HG02943 (cell line): ENCODE results near the gene MEGF11.
"Not testable (repeated sequence)": the region's sequence is repeated elsewhere in the genome, so short reads cannot be mapped to it uniquely, and the experiment has no call there.

Experiments
- ATAC-seq: cut with Tn5 transposase; IDR thresholded peaks from one replicate; pipeline ENCODE4 v1.9.1; 2021; ENCODE audit warnings: mild to moderate bottlenecking, low read depth, moderate library complexity; ENCODE audit not compliant: unreplicated experiment

MEGF11 gene

DNA sequence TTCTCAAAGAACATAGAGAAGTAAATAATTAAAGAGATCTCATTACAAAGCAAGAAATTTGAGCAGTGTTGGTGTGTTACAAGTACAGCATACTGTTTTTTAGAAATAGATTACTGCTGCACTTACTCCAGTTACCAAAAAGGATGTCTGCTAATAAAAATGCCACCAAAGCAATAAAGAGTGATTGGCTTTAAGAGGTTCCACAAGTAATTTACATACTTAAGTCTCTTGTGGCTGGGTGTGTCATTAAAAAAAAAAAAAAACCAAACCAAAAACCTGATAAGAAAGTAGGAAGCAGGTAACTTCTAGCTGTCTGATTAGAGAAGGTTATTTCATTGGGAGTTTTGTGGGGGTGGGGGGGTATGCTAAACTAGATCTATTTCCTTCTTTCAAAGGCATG is 369.0 kb downstream of the MEGF11 start:
- no peak for ATAC-seq

DNA sequence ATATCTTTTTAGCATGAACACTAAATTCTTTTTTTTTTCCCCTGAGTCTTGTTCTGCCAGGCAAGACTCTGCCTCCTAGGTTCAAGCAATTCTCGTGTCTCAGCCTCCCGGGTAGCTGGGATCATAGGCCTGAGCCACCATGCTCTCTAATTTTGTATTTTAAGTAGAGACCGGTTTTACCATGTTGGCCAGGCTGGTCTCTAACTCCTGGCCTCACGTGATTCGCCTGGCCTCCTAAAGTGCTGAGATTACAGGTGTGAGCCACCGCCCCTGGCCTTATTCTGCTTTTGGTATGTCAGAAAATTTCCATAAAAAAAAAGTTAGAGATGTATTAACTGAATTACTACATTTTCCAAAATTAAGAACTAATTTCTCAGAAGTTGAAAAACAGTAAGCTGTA is 370.0 kb downstream of the MEGF11 start:
- no peak for ATAC-seq

DNA sequence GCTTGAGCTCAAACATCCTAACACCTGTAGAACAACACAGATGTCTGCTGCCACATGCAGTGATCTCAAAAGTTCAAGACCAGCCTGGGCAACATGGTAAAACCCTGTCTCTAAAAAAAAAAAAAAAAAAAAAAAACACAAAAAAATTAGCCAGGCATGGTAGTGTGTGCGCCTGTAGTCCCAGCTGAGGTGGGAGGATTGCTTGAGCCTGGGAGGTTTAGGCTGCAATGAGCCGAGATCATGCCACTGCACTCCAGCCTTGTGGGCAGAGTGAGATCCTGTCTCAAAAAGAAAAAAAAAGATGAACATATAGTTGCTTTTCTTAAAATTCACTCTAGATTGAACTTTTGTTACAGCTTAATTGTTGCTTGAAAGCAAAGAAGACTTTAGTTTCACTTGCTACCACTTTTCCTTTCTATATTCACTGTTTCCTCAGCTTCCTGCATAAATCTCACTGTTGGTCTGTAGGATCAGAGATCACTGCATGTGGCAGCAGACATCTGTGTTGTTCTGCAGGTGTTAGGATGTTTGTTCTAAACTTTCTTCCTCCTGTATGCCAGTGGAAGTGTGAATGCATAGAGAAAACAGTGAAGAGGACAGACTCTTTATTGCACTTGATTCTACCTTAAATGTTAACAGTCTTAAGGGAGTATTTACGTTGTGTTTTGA is 371.6 kb downstream of the MEGF11 start:
- ATAC-seq, result no peak

DNA sequence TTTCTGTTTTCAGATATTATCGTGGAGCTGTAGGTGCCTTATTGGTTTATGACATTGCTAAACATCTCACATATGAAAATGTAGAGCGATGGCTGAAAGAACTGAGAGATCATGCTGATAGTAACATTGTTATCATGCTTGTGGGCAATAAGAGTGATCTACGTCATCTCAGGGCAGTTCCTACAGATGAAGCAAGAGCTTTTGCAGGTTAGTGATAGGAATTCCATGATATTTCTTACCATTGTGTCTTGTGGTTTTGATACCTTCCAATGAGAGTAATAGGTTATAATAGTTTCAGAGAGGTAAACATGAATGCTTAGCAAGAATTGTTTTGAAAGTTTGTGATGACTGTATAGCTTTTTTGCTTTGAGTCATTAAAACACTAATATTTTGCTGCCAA is 375.8 kb downstream of the MEGF11 start:
- no peak for ATAC-seq

DNA sequence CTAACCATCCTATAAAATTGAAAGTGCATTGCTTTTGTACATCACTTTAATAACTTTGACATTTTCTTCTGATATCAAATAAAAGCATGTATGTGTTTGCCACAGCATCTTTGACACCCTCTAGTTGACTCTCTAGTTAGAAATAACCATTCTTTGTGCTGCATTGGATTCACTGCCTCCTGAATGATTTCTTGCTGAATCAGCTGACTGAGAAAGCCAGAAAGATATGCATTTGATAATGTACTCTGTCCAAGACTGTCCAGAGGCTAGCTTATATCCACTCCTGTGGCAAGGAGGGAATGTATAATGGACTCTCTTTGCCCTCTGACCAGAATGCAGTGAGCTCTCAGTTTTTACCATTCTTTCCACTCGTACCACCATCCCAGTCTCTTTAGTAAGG is 378.1 kb downstream of the MEGF11 start:
- ATAC-seq, result no peak

DNA sequence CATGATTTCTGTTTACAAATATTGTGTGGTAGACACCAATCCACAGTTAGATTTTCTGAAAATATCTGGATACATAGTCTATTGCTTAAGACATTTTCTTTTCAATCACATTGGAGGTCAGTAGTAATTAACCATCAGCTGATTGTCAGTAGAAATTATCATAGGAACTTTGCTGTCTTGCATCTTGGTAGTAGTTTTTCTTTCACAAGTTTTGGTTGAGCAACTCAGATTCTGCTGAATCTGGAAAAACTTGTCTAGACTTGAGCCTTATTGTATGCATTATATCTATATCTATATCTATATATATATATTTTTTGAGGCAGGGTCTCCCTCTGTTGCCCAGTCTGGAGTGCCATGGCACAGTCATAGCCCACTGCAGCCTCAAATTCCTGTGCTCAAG is 380.3 kb downstream of the MEGF11 start:
- no peak for ATAC-seq

DNA sequence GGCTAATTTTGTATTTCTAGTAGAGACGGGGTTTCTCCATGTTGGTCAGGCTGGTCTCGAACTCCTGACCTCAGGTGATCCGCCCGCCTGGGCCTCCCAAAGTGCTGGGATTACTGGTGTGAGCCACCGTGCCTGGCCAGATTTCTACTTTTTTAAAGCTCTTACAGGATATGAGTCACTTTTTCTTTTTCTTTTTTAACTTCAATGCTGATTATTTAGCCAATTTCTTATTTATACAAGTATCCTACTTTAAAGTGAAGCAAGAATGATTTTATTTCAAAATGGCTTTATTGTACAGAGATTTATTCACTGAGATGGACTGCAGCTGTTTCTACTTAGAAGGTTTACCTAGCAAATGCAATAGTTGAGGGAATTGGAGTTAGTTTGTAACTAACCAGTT is 381.0 kb downstream of the MEGF11 start:
- ATAC-seq, result not testable (repeated sequence)

DNA sequence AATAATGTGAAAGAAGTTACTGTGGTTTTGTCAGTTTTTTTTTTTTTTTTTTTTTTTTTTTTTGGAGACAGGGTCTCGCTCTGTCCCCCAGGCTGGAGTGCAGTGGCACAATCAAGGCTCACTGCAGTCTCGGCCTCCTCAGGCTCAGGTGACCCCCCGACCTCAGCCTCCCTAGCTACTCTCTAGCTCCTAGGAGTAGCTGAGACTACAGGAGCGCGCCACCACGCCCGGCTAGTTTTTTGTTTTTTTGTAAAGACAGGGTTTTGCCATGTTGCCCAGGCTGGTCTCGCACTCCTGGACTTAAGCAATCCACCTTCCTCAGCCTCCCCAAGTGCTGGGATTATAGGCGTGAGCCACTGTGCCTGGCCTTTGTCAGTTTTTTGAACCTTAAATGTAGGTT is 381.7 kb downstream of the MEGF11 start:
- ATAC-seq, result not testable (repeated sequence)

DNA sequence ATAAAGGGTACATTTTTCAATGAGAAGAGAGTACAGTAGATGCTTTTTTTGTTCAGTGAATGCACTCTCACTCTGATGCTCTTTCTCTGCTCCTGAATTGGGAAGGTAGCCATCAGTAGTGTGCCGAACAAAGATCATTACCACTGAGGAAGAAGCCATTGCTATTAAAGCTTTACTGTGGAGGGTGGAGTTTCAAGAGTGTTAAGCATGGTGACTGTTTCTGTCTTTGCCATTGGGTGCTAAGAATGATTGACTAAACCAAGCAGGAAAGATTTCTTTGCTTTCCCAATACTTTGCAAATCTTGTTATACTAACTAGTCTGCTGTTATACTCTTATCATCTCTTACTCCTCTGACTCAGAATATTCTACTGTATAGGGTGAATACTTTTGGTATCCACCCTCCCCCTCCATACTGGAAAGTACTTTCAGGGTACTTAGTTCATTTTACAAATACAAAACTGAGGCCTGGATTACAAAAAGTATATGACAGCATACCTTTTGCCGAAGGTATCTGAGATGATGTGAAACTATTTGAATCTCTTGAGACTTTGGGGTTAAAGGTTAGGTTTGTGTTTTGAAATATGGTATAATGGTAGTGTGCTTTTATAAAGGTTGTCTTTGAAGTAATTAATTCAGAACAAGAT is 382.5 kb downstream of the MEGF11 start:
- no peak for ATAC-seq

DNA sequence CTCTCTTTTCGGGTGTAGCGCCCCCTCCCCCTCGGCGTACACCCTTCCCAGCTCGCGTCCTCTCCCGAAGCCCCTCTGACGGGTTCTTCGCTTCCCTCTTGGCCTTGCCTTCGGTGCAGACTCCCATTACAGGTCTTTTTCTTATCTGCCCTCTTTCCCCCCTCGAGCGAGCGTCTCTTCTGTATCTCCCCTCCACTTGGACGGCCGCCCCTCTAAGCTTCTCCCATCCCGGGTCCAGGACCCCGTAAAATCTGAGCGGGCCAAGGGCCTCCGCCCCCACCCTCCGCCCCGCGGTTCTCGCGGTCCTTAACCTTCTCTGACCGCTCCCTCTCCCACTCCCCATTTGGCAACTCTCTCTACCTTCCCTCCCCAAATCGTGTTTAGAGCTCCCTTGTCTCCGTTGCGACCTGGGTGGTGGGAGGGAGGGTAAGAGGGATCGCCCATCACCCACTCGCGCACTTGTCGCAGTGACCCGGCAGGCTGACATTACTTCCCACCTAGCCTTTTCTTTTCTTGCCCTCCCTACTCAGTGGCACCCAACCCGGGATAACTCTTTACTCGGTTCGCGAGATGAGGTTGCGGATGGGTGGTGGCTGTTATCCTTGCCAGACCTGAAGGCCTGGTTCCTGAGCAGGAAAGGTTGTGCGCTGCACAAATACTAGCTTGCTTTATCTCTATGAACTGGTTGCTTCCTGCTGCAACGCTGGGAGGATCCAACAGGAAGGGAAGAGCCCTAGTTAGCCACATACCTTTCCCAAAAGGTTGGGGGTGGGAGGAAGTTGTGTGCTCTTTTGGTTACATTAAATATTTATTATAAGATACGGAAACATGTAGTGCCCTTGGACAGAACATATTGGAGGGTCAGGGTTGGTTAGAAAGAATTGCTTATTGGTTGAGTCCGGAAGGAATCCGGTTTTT is 383.3 kb downstream of the MEGF11 start:
- ATAC-seq, result peak; percentile 11

DNA sequence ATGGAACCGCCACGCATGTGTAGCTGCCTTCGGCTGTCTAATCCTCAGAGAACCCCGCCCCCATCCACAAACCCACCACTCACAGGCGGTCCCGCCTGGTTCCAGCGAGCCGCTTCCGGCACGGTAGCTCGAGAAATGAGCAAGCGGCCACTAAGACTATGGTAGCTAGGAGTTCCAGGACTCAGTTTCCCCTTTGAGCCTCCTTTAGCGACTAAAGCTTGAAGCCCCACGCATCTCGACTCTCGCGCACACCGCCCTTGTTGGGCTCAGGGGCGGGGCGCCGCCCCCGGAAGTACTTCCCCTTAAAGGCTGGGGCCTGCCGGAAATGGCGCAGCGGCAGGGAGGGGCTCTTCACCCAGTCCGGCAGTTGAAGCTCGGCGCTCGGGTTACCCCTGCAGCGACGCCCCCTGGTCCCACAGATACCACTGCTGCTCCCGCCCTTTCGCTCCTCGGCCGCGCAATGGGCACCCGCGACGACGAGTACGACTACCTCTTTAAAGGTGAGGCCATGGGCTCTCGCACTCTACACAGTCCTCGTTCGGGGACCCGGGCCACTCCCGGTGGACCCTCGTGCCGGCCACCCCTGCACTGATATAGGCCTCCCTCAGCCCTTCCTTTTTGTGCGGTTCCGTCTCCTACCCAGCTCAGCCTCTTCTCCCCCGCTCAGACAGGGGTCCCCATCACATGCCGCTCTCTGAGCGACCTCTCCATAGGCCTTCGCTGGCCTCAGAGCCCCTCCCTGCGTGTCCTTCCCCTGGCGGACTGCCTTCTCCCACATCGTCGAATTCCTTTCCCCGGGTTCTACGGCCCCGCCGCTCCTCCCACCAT is 384.2 kb downstream of the MEGF11 start, which contains the start of gene RAB11A:
TSS of gene RAB11A (plus strand) at position 366 of the 828 bp plus-strand sequence. CDS start at position 461, 95 bp downstream.
- ATAC-seq, result peak; percentile 81

DNA sequence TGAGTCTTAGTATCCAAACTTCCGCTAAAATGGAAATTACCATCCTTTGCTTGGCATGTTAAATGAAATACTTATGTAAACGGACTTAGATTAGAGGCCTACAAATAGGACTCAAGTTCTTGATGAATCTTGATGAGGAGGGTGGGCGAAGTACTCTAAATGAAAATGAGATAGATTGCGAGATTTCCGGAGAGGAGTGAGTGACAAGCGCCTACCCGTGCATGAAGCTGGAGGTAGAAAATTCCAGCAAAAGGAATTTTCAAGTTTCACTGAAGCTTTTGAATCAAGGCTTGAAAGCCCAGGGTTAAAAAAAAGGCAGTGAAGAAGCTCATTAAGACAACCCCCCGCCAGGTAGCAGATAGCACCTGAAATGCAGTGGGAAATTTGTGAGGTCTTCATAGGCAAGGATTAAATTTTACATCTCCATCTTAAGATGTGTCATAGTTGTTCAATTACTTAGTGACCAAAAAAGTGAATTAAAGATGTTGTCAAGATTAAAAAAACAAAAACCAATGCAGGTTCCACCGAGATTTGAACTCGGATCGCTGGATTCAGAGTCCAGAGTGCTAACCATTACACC is 384.9 kb downstream of the MEGF11 start:
- ATAC-seq, result no peak

DNA sequence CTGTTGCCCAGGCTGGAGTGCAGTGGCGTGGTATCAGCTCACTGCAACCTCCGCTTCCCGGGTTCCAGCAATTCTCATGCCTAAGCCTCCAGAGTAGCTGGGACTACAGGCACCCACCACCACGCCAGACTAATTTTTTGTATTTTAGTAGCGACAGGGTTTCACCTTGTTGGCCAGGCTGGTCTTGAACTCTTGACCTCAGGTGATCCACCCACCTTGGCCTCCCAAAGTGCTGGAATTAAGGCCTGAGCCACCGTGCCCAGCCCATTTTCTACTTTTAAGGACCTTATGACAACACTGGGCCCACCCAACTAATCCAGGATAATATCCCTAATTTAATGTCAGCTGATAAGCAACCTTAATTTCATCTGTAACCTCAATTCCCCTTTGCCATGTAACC is 385.6 kb downstream of the MEGF11 start:
- ATAC-seq, result not testable (repeated sequence)

DNA sequence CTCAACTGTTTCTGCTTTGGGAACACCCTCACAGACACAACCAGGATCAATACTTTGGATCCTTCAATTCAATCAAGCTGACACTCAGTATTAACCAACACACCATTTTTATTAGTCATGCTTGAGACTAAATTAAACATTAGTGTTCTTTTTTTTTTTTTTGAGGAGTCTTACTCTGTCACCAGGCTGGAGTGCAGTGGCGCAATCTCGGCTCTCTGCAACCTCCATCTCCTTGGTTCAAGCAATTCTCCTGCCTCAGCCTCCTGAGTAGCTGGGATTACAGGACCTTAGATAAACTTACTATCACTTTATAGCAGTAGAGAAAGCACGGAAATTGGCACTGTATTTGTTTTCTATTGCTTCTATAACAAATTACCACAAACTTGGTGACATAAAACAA is 386.3 kb downstream of the MEGF11 start:
- no peak for ATAC-seq

DNA sequence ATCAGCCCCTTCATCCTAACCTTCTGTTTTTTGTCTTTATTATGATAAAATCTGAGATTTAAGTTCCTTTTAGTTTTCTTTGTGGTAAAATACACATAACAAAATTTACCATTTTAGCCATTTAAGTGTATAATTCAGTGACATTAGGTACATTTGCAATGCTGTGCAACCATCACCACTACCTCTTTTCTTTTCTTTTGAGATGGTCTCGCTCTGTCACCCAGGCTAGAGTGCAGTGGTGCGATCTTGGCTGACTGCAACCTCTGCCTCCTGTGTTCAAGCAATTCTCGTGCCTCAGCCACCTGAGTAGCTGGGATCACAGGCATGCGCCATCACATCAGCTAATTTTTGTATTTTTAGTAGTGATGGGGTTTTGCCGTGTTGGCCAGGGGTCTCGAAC is 390.4 kb downstream of the MEGF11 start:
- no peak for ATAC-seq

DNA sequence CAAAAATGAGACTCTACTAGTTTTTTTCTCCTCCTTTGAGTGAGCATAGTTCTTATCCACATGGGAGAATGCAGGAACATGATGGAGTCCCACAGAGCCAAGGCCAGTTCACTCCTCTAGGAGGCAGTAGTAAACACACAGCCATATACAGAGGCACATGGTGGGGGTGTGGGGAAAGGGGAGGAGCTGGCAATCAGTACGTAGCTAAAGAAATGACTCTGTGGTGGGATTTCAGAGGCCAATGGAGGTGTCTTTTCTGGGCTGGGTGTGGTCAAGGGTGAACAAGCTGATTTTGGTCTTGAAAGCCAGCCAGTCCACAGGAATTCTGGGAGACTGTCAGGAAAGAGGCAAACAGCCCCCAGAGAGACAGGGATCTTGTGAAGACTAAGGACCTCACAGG is 390.9 kb downstream of the MEGF11 start:
- no peak for ATAC-seq

DNA sequence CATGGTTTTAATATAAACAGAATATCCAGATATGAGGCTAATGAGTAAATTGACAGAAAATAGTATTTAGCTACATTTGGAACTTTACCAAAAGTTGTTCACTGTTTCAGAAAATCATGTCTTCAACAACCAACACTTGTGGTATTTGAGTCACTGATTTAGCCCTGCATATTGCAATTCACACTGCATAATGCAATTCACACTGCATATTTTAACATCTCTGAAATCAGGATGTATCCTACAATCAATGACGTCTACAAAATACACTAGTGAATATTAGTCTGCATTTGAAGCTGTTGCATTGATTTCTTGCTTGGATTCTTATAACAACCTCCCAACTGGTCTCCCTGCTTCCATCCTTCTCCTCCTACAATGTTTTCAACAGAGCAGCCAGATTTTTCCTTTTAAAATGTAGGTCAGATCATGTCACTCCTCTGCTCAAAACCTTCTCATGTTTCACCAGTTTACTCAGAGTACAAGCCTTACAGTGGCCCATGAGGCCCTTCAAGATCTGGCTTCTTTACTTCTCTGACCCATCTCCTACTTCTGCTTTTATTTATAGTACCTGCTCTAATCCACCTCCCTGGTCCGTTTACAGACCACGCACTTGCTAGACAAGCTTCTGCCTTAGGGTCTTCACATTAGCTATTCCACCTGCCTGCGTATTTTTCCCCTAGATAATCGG is 395.7 kb downstream of the MEGF11 start:
- no peak for ATAC-seq

DNA sequence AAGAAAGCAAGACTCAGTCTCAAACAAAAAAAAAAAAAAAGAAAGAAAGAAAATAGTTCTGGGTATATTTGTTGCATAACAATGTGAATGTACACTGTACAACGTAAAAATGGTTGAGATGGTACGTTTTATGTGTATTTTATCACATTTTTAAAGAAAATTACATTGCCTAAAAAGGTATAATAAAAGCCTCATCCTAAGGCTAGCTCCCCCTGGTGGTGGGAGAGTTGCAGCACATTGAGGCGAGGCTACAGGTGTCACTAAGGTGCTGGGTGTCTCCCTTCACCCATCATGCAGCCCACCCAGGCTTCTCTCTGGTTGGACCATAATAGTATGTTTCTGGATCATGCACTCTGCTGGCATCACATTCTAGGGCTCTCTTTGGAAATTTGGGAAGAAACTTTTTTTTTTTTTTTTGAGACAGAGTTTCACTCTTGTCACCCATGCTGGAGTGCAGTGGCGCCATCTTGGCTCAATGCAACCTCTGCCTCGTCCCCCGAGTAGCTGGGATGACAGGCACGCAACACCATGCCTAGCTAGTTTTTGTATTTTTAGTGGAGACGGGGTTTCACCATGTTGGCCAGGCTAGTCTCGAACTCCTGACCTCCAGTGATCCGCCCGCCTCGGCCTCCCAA is 396.6 kb downstream of the MEGF11 start:
- no peak for ATAC-seq

DNA sequence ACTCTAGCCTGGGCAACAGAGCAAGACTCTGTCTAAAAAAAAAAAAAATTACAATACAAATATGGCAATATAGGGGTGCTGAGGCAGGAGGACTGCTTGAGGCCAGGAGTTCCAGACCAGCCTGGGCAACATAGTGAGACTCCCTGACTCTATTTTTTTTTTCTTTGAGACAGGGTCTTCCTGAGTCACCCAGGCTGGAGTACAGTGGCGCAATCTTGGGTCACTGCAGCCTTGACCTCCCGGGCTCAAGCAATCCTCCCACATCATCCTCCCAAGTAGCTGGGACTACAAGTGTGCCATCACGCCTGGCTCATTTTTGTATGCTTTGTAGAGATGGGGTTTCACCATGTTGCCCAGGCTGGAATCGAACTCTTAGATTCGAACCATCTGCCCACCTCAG is 401.6 kb downstream of the MEGF11 start:
- ATAC-seq, result no peak
